ENCODE results near the gene CLEC20A.

The CLEC20A gene

GRCh38 chr1:178496410-178497135 is at the start of gene CLEC20A:
Gene CLEC20A (minus strand): TSS chr1:178496964. CDS start chr1:178496939, 25 bp downstream.
- no peak for DNase-seq

- DNase-seq: no peak
Measured at GRCh38 chr1:178544531-178544930, 47.8 kb upstream of the CLEC20A start.

- no peak for DNase-seq
Measured at GRCh38 chr1:178543290-178543607, 46.5 kb upstream of the CLEC20A start.

- DNase-seq: peak; percentile 96
Measured at GRCh38 chr1:178542554-178543289, 46.0 kb upstream of the CLEC20A start.

GRCh38 chr1:178541829-178542553 is 45.2 kb upstream of the CLEC20A start:
- DNase-seq: peak; percentile 54

DNA sequence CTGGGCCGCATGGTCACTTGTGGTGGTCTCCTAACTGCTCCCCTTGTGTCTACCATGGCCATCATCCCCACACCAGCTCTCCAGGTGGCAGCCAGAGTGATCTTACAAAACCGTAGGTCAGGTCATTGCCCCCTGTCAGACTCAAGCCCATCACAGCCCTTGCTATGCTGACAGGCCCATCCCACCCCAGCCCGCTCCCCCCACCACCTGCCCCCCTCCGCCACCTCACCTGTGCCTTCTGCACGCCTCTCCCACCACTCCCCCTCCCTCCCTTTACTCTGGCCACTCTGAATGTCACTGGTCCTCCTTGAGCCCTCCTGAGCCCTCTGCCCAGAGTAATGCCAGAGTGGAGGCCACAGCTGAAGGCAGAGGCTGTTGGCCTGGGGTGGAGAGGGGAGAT is 44.6 kb upstream of the CLEC20A start:
- no peak for DNase-seq

DNA sequence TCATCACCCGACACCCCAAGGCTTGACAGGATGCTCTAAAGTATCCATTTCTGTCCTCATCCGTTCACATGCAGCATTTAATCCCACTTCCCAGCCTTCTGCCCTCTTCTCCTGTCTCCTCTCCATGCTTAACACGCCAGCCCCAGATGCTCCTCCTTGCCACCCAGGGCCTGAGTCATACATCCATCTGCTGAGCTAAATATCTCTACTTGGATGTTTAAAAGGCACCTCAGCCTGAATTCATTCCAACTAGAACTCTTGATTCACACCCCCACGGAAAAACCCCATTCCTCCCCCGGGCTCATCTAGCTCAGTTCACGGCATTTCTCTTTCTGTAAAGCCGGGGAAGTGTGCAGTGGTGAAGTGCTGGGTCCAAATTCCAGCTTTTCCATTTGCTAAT is 43.9 kb upstream of the CLEC20A start:
- DNase-seq: no peak

DNA sequence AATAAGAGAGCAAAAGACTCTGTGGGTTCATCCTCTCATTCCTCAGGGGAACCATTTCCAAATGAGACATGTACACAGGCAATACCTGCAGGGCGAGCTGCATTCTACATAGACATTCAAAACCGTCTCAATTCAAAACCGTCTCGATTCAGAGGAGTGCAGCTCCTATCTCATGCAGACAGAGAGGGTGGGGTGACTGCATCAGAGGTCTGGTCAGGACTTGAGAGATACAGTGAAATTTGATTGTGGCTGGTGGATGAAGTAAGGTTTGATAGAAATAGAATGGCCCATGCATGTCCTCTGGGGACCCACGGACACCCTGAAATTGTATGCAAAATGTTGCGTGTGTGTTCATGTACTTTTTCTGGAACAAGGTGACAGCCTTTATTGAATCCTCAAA is 43.4 kb upstream of the CLEC20A start:
- DNase-seq: no peak

GRCh38 chr1:178539291-178539690 is 42.5 kb upstream of the CLEC20A start:
- DNase-seq: no peak

DNA sequence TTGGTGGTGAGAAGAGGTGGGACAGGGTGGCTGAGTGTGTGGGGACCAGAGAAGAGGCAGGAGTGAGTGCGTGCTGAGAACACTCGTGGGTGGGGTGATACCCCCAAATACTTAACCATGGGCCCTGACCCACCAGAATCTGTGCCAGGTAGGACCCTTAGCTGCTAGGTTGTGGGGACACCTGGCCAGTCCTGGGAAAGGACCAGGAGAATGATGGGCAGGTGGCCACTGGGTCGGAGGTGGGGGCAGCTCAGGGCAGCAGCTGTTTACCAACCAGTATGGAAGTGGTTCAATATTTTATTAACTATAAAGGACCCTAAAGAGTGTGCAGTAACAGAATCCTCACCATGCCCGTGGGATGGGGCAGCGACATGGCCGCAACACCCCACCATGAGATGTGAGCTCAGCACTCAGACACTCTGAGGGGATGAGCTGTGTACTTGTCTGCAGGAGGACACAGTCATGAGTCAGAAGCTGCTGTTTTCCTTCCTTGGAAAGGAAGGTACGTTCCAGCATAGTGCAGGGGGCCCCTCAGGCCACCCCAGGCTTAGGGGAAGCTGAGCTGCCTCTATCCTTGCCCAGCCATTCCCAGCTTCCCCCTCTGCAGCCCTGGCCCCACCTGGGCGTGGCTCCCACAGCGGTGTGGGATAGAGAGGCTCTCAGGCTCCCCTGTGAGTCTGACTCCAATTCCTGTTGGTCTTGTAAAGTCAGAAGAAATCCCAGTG is 41.6 kb upstream of the CLEC20A start:
- no peak for DNase-seq

GRCh38 chr1:178537382-178538090 is 40.8 kb upstream of the CLEC20A start:
- DNase-seq: no peak

- DNase-seq: peak; percentile 69
Measured at GRCh38 chr1:178536844-178537371, 40.1 kb upstream of the CLEC20A start.

DNA sequence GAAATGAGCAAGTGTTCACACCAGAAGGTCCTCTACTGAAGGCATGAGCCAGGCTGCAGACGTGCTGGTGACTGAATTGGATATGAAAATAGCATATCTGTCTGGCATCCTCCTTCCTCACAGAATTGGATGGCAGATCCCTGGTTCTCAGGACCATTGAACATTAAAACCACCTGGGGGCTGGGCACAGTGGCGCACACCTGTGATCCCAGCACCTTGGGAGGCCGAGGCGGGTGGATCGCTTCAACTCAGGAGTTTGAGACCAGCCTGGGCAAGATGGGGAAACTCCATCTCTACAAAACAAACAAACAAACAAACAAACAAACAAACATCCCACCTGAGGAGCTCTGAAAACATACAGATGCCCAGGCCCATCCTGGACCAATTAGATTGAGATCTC is 39.6 kb upstream of the CLEC20A start:
- no peak for DNase-seq

DNA sequence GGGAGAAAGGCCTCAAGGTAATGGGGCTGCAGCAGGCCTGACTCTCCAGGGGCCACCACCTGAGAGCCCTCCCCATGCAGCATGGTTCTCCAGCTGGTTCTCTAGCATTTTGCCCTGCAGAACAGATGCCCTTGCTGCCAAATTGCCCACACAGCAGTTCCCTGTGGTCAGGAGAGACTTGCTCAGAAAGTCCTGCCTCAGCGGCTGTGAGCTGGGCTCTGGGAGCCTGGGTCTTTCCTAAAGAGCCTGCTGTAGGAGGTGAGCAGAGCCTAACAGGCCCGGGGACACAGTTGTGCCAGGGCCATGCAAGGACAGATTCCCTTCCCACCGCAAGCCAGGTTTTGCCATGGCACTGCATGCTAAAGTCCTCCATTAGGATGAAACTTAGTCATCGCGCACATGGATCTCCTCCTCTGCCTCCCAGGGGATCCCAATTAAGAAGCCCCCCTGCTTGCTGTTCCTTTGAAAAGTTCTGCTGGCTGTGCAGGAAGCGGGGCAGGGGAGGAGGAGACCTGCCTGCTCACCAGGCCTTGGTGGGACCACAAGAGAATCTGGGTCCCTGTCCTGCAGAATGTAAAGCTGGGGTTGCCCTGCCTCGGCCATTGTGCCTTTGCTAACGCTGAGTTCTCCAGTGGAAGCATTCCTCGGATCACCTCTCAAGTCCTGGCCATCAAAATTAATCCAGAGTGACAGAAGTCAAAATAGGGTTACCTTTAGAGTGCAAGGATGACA is 37.5 kb upstream of the CLEC20A start:
- DNase-seq: no peak

- DNase-seq: no peak
Measured at GRCh38 chr1:178533121-178533946, 36.6 kb upstream of the CLEC20A start.

DNA sequence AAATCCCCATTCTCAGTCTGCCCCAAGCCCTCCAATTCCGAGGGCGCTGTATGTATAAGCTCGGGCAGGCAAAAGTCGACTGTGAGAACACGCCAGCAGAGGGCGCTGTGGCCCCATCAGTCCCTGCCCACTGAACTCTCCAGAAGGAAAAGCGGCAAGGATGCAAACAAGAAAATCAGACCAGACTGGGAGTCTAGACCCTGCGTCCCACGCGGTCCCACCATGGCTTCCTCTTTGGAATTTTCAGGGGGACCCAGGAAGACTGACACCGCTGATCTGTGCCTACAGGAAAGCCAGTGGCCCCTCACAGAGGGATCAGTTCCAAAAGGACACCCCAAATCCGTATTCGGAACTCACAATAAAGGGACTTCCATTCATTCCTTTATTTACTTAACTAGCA is 35.6 kb upstream of the CLEC20A start:
- DNase-seq: peak; percentile 88

- DNase-seq: no peak
Measured at GRCh38 chr1:178531887-178532286, 35.1 kb upstream of the CLEC20A start.

GRCh38 chr1:178530502-178530901 is 33.7 kb upstream of the CLEC20A start:
- DNase-seq: no peak

DNA sequence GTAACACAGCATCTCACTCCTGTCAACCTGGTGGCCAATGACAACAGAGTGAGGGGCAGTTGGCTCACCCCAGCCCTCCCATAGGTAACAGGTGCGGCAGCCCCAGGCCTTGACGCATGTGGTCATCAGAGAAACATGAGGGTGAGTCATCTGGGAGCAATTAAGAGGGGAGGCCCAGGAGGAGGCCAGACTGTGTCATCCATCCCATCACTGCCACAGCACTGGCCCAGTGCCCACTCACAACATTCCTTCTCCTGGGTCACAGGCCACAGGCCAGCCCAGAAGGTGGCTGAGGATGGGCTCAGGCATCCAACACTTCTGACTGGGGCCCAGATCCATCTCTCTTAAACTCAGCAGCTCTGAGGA is 33.3 kb upstream of the CLEC20A start:
- DNase-seq: no peak

GRCh38 chr1:178529364-178530036 is 32.7 kb upstream of the CLEC20A start:
- no peak for DNase-seq
